ENCODE measurements around the gene HK2.

Gene HK2

DNA sequence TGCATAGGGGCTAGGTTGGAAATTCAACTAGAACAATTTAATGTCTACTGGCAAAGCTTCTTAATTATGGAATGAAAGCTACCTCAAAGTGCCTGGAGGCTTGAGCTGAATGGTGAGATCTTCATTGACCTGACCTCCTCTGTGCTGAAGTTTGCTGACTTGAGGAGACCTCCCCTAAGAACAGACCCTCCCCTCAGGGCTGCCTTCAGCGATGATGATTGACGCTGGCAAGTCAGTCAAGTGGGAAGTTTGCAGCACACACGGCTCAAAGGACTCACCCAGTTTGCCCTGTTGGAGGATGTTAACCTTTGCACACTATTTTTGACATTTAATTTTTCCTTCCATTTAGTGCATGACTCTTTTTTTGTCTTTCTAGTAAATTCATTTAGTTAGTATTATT is 107.4 kb downstream of the HK2 start:
- DNase-seq, result no peak

GRCh38 chr2:74942263-74942662 is 108.3 kb downstream of the HK2 start:
- DNase-seq, result no peak

All from activated T-cell treated with anti-CD3 and anti-CD28 coated beads, Interleukin-2, amount 50 U/mL, for 48 hours (primary cell).